C1 segment of cervical spinal cord (tissue), 14 donors: ENCODE measurements around the gene CCDC146.

Source experiments
- DNase-seq, 14 donors: peaks; one replicate each; lab custom pipeline; 2025; lab: John Stamatoyannopoulos, UW

Gene CCDC146

GRCh38 chr7:77284005-77284404 is 161.6 kb downstream of the CCDC146 start:
- no peak for DNase-seq

- no peak for DNase-seq
Observed at GRCh38 chr7:77284616-77285015, 162.2 kb downstream of the CCDC146 start.

GRCh38 chr7:77288676-77289320 is 166.4 kb downstream of the CCDC146 start:
- no peak for DNase-seq

GRCh38 chr7:77289387-77289786 is 167.0 kb downstream of the CCDC146 start:
- DNase-seq: no peak

- no peak for DNase-seq
Observed at GRCh38 chr7:77290425-77290824, 168.0 kb downstream of the CCDC146 start.

- no peak for DNase-seq
Observed at GRCh38 chr7:77293046-77293445, 170.6 kb downstream of the CCDC146 start.

- DNase-seq: no peak
Observed at GRCh38 chr7:77295549-77295948, 173.1 kb downstream of the CCDC146 start.

GRCh38 chr7:77306231-77307067 is 184.0 kb downstream of the CCDC146 start:
- DNase-seq: peak in 1 of 14 donors; percentile 10

- DNase-seq: peak in 1 of 14 donors; percentile 5
Observed at GRCh38 chr7:77308792-77309191, 186.4 kb downstream of the CCDC146 start.

- DNase-seq: no peak
Observed at GRCh38 chr7:77309714-77310220, 187.4 kb downstream of the CCDC146 start.

- DNase-seq: no peak
Observed at GRCh38 chr7:77310982-77311381, 188.6 kb downstream of the CCDC146 start.

GRCh38 chr7:77313085-77313484 is 190.7 kb downstream of the CCDC146 start:
- DNase-seq: peak in 2 of 14 donors; percentile 12 to 14

GRCh38 chr7:77313876-77314480 is 191.6 kb downstream of the CCDC146 start:
- DNase-seq: no peak

GRCh38 chr7:77315182-77315591 is 192.8 kb downstream of the CCDC146 start:
- DNase-seq: no peak

- DNase-seq: no peak
Observed at GRCh38 chr7:77316219-77316978, 194.0 kb downstream of the CCDC146 start.

GRCh38 chr7:77318019-77318418 is 195.6 kb downstream of the CCDC146 start:
- DNase-seq: no peak

GRCh38 chr7:77320137-77320536 is 197.7 kb downstream of the CCDC146 start:
- DNase-seq: no peak

GRCh38 chr7:77320714-77321113 is 198.3 kb downstream of the CCDC146 start:
- no peak for DNase-seq

GRCh38 chr7:77321300-77321699 is 198.9 kb downstream of the CCDC146 start:
- DNase-seq: no peak

GRCh38 chr7:77326131-77326530 is 203.7 kb downstream of the CCDC146 start:
- DNase-seq: no peak

GRCh38 chr7:77327067-77327931 is 204.9 kb downstream of the CCDC146 start:
- DNase-seq: peak in 1 of 14 donors; percentile 22
